A673 (cell line): ENCODE results near the gene SPEG. TPM values are rescaled to one million over a fixed set of nuclear protein-coding genes. Genes with fewer than 3 reads are reported as not detected.

Experiments
- BruUV-seq: library from RNA; stranded (reverse); fragments of 400-500 nt; replicated peaks from 2 replicates; lab custom pipeline; 2021; lab: Mats Ljungman, UMichigan
- CTCF ChIA-PET: fragments of 300-600 bp; sonication (Branson Sonifier 250); formaldehyde crosslinking; loops from one replicate; lab custom pipeline; 2022; ENCODE audit warnings: antibody characterized with exemption; lab: Charles Lee
- POLR2A ChIA-PET: fragments of 300-600 bp; sonication (Branson Sonifier 250); formaldehyde crosslinking; loops from one replicate; lab custom pipeline; 2022; ENCODE audit warnings: antibody characterized with exemption; ENCODE audit not compliant: low non-redundant PET; lab: Charles Lee
- DNase-seq: peaks from one replicate; pipeline ENCODE4 v3.0.0-alpha.2; 2015; ENCODE audit warnings: low spot score
- H3K27ac ChIP-seq: fragments of 200-600 bp; sonication (generic); 2 replicates; pipeline ENCODE4 v1.5.1; 2016; ENCODE audit warnings: mixed run types, low read depth, mild to moderate bottlenecking, mixed read lengths, antibody characterized with exemption, low read length; ENCODE audit not compliant: poor library complexity, severe bottlenecking
- H3K27me3 ChIP-seq: fragments of 200-600 bp; sonication (generic); replicated peaks from 2 replicates; pipeline ENCODE4 v1.6.1; 2017; ENCODE audit warnings: mixed run types, low read depth, mild to moderate bottlenecking, mixed read lengths, antibody characterized with exemption, low read length; ENCODE audit not compliant: insufficient read depth, poor library complexity
- H3K36me3 ChIP-seq: fragments of 200-600 bp; sonication (generic); 2 replicates; pipeline ENCODE4 v1.6.1; 2016; ENCODE audit warnings: mixed run types, mild to moderate bottlenecking, mixed read lengths, antibody characterized with exemption, low read length; ENCODE audit not compliant: insufficient read depth, poor library complexity, severe bottlenecking
- H3K4me1 ChIP-seq: fragments of 200-600 bp; sonication (generic); 2 replicates; pipeline ENCODE4 v1.6.1; 2017; ENCODE audit warnings: mixed run types, mild to moderate bottlenecking, mixed read lengths, antibody characterized with exemption, low read length; ENCODE audit not compliant: insufficient read depth, poor library complexity, severe bottlenecking
- H3K4me3 ChIP-seq: fragments of 200-600 bp; sonication (generic); 2 replicates; pipeline ENCODE4 v1.5.1; 2016; ENCODE audit warnings: low read depth, mixed run types, mild to moderate bottlenecking, mixed read lengths, low read length; ENCODE audit not compliant: poor library complexity, severe bottlenecking
- H3K9me3 ChIP-seq: fragments of 200-600 bp; sonication (generic); 2 replicates; pipeline ENCODE4 v1.6.1; 2016; ENCODE audit warnings: mixed run types, low read depth, mild to moderate bottlenecking, mixed read lengths, antibody characterized with exemption, low read length; ENCODE audit not compliant: poor library complexity, severe bottlenecking
- CTCF ChIP-seq: fragments of 300-800, 200-600 bp; sonication (generic); conservative IDR thresholded peaks from 2 replicates; pipeline ENCODE4 v1.5.1; 2017; ENCODE audit warnings: low read depth, mild to moderate bottlenecking, antibody characterized with exemption, low read length, moderate library complexity, mixed read lengths
- EZH2 ChIP-seq: fragments of 200-600 bp; sonication (generic); IDR thresholded peaks from 2 replicates; pipeline ENCODE4 v1.6.1; 2017; ENCODE audit warnings: borderline replicate concordance, low read depth, mild to moderate bottlenecking, mixed read lengths, antibody characterized with exemption, low read length; ENCODE audit not compliant: poor library complexity, severe bottlenecking
- intact Hi-C: fragments of 100-400 bp; cut with micrococcal nuclease; formaldehyde crosslinking; loops from one replicate; pipeline ENCODE4 v1.10.0; 2022; ENCODE audit not compliant: unreplicated experiment
- total RNA-seq: library from RNA; stranded (reverse); gene quantifications from 2 replicates; pipeline ENCODE4 v1.2.3, GENCODE V29; 2021

The SPEG gene
- total RNA-seq, 1 experiment from 2014 or later = 8.4 TPM

DNA sequence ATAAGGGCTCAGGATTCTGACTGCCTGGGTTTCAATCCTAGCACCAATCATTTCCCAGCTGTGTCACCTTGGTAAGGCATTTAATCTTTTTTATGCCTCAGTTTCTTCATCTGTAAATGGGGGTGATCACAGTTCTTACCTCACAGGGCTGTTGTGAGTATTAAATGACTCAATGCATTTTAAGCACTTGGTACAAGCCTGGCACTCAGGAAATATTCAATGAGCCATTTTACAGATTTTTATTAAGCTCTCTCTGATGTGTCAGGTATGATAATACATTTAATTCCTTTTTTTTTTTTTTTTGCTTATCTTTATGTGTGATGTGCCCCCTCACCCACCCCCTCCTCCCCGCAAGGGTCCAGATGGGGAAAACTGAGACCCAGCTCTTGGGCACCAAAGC lies 12.0 kb downstream of the SPEG start:
- CTCF ChIA-PET = interaction anchor here (0.6 kb wide), 1 partner anchor 16 kb away, joined by 6 read pairs; no protein-coding TSS in a partner anchor
- H3K4me1 ChIP-seq = peaks cover 6% of the 10 kb centered on the region
- H3K36me3 ChIP-seq = no peaks in the 10 kb centered on the region
- no peak for TF ChIP-seq CTCF
- TF ChIP-seq EZH2 = no peak
- intact Hi-C loops = no loop called here
- no peaks in the 10 kb centered on the region for H3K9me3 ChIP-seq
- H3K27me3 ChIP-seq = no peaks in the 10 kb centered on the region
- POLR2A ChIA-PET = no interaction called here
- BruUV-seq = no TSS peak
- no peak overlapping the region for H3K4me3 ChIP-seq
- DNase-seq = no peak
- no peak overlapping the region for H3K27ac ChIP-seq

DNA sequence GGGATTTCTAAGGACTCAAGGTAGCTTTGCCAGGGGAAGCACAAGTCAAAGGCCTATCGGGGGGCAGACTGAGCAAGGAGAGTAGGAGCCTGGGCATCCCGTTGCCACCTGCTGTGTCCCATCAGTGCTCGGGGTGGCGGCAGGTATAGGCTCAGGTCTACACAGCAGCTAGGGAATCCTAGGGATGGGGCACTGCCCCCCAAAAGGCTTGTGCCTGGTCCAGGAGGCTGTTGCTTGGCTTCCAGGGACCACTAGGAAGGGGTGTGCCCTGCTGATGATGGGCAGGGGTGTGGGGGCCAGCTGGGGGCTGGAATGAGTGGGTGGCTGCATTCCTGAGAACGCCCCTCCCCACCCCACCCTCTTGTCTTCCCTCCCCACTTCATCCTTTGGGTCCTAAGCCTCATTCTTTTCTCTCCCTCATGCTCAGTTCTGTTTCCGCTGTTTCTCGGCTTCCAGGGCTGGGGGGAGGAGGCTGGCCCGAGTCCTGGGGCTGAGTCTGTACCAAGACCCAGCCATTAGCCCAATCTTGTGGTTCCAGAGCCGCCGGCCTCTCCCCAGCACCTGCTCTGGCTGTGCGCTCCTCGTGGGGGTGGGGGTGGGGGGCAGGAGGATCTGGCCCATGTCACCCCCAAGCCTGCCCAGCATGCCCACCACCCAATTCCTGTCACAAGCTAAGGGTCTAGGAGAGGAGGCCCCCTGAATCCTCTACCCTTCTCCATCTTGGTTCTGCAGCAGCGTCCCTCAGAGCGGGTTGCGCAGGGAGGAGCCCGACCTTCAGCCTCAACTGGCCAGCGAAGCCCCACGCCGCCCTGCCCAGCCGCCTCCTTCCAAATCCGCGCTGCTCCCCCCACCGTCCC lies 12.8 kb downstream of the SPEG start:
- no peak overlapping the region for H3K4me3 ChIP-seq
- no peak for DNase-seq
- ChIA-PET POLR2A (no interaction called here), CTCF (interaction anchor here (0.6 kb wide), 1 partner anchor 15 kb away, joined by 6 read pairs; no protein-coding TSS in a partner anchor)
- TF ChIP-seq EZH2 (no peak), CTCF (no peak)
- peaks cover 6% of the 10 kb centered on the region for H3K4me1 ChIP-seq
- H3K27ac ChIP-seq = no peak overlapping the region
- intact Hi-C loops = no loop called here
- no TSS peak for BruUV-seq
- no peaks in the 10 kb centered on the region for H3K36me3 ChIP-seq
- no peaks in the 10 kb centered on the region for H3K27me3 ChIP-seq
- no peaks in the 10 kb centered on the region for H3K9me3 ChIP-seq

GRCh38 chr2:219448099-219448775 lies 13.6 kb downstream of the SPEG start:
- ChIA-PET POLR2A (no interaction called here), CTCF (no interaction called here)
- H3K4me3 ChIP-seq = no peak overlapping the region
- DNase-seq = no peak
- no peaks in the 10 kb centered on the region for H3K36me3 ChIP-seq
- no peak for TF ChIP-seq CTCF
- TF ChIP-seq EZH2 = no peak
- intact Hi-C loops = no loop called here
- H3K9me3 ChIP-seq = no peaks in the 10 kb centered on the region
- H3K27ac ChIP-seq = no peak overlapping the region
- BruUV-seq = no TSS peak
- peaks cover 6% of the 10 kb centered on the region for H3K4me1 ChIP-seq
- no peaks in the 10 kb centered on the region for H3K27me3 ChIP-seq
